Small intestine (tissue), 7 donors: ENCODE results near the gene SAT1. TPM values are rescaled to one million over a fixed set of nuclear protein-coding genes. Genes with fewer than 3 reads are reported as not detected.

Experiments used
- DNase-seq, 2 donors: peaks; one replicate each; pipeline versions ENCODE4 v3.0.0 to v3.0.0-alpha.2; 2013
- FAIRE-seq: peaks from 2 replicates; lab custom pipeline; 2012; peaks lifted over from hg19 to GRCh38; lab: Jason Lieb, UNC
- H3K27ac ChIP-seq, 3 donors: one replicate each; pipeline ENCODE4 v1.5.1; 2013; ENCODE audit warnings: low read length in 2 of 3, mild to moderate bottlenecking in 2 of 3, control low read depth in 1 of 3, inconsistent platforms in 1 of 3, low read depth in 1 of 3, moderate library complexity in 1 of 3
- H3K27me3 ChIP-seq, 3 donors: one replicate each; pipeline ENCODE4 v1.6.1; 2013; ENCODE audit warnings: low read length in 3 of 3, inconsistent platforms in 1 of 3; ENCODE audit not compliant: control insufficient read depth in 3 of 3, insufficient read depth in 3 of 3
- H3K36me3 ChIP-seq, 3 donors: one replicate each; pipeline ENCODE4 v1.6.1; 2013; ENCODE audit warnings: low read length in 3 of 3, inconsistent platforms in 1 of 3, low read depth in 1 of 3, mild to moderate bottlenecking in 1 of 3, moderate library complexity in 1 of 3; ENCODE audit not compliant: control insufficient read depth in 3 of 3, insufficient read depth in 2 of 3
- H3K4me1 ChIP-seq, 3 donors: one replicate each; pipeline ENCODE4 v1.6.1; 2013; ENCODE audit warnings: low read length in 2 of 3, inconsistent platforms in 1 of 3, low read depth in 1 of 3, mild to moderate bottlenecking in 1 of 3, moderate library complexity in 1 of 3; ENCODE audit not compliant: control insufficient read depth in 3 of 3, insufficient read depth in 2 of 3
- H3K4me3 ChIP-seq, 3 donors: one replicate each; pipeline ENCODE4 v1.5.1; 2013; ENCODE audit warnings: low read length in 3 of 3, control low read depth in 1 of 3, inconsistent platforms in 1 of 3, low read depth in 1 of 3, mild to moderate bottlenecking in 1 of 3, moderate library complexity in 1 of 3
- H3K9me3 ChIP-seq, 2 donors: one replicate each; pipeline ENCODE4 v1.6.1; 2013; ENCODE audit warnings: low read depth in 1 of 2, low read length in 1 of 2; ENCODE audit not compliant: control insufficient read depth in 2 of 2, insufficient read depth in 1 of 2
- WGBS, 3 donors: extraction: QIAGEN DNeasy Blood & Tissue Kit; methylation state at CpG; one replicate each; pipeline ENCODE4 v1.1.7; 2013; 5-methylcytosine and 5-hydroxymethylcytosine counted together
- polyA plus RNA-seq, 4 donors: library from polyadenylated mRNA; stranded (reverse) in 3 of 4; unstranded in 1 of 4; fragments of 200-250 nt in 3 of 4; fragments of 120-200 nt in 1 of 4; gene quantifications; one replicate each; pipeline versions ENCODE4 v1.2.1 to v1.2.3, GENCODE V29; 2013
- donor health status: healthy with polysubstance abuse.
- donor health status: control.
- donor health status: control.
- donor health status: Bipolar disorder and iron deficiency.
- donor health status: healthy.

The SAT1 gene
- polyA plus RNA-seq, 4 donors: 412 to 1,273 (median 877) TPM

- Histone ChIP-seq H3K36me3 (no peaks in the 10 kb centered on the region), H3K9me3 (no peaks in the 10 kb centered on the region), H3K4me3 (no peak overlapping the region), H3K27me3 (no peaks in the 10 kb centered on the region), H3K27ac (no peak overlapping the region), H3K4me1 (peaks cover 0 to 9% (median 0%) of the 10 kb centered on the region in 3 donors)
- DNase-seq: no peak
- no peak for FAIRE-seq
Observed at GRCh38 chrX:23826653-23827052, 43.7 kb downstream of the SAT1 start.

GRCh38 chrX:23828881-23829280, 45.9 kb downstream of the SAT1 start:
- DNase-seq (peak; percentile 23 to 42), FAIRE-seq (no peak)
- Histone ChIP-seq H3K27me3 (no peaks in the 10 kb centered on the region), H3K9me3 (no peaks in the 10 kb centered on the region), H3K4me1 (peaks cover 0 to 6% (median 0%) of the 10 kb centered on the region in 3 donors), H3K4me3 (no peak overlapping the region), H3K27ac (no peak overlapping the region), H3K36me3 (no peaks in the 10 kb centered on the region)
- 62 to 79% (median 73%) methylated on average over 5 of the region's 5 CpGs for WGBS, 3 donors

- 68 to 88% (median 83%) methylated on average over 1 of the region's 1 CpG for WGBS, 3 donors
- no peak overlapping the region for H3K4me3 ChIP-seq
- no peaks in the 10 kb centered on the region for H3K27me3 ChIP-seq
- H3K27ac ChIP-seq: no peak overlapping the region
- H3K36me3 ChIP-seq: no peaks in the 10 kb centered on the region
- peaks cover 0 to 6% (median 0%) of the 10 kb centered on the region in 3 donors for H3K4me1 ChIP-seq
- H3K9me3 ChIP-seq: no peaks in the 10 kb centered on the region
- FAIRE-seq (no peak), DNase-seq (no peak)
Observed at GRCh38 chrX:23832721-23833120, 49.7 kb downstream of the SAT1 start.

Other genes with a start within 250 kb of the SAT1 start
- gene PRDX4, start 115.7 kb upstream of the SAT1 start, polyA plus RNA-seq: 100 to 1,000 TPM in 2 of 4 donors, 10 to 100 TPM in 2; 13.4 to 124 (median 69.6) TPM
- 10 to 100 TPM; 17.8 to 43.8 (median 30.7) TPM for gene ACOT9, start 39.9 kb upstream of the SAT1 start, polyA plus RNA-seq
- gene APOO, start 124.8 kb downstream of the SAT1 start, polyA plus RNA-seq: 10 to 100 TPM; 12.5 to 30.2 (median 22.1) TPM
- gene CXorf58, start 124.8 kb downstream of the SAT1 start, polyA plus RNA-seq: under 1 TPM in 3 of 4 donors, not detected in 1; 0.04 to 0.54 (median 0.13) TPM
- gene KLHL15, start 244.0 kb downstream of the SAT1 start, polyA plus RNA-seq: 10 to 100 TPM in 1 of 4 donors, 1 to 10 TPM in 2, under 1 TPM in 1; 0.81 to 14.2 (median 1.9) TPM